Adrenal gland (tissue), 5 donors: ENCODE results near the gene PTRH2.

Experiments
- POLR2A ChIP-seq, 2 donors: fragments of 450-650 bp; IDR thresholded peaks; one replicate each; pipeline ENCODE4 v1.6.1; 2017; ENCODE audit warnings: antibody characterized with exemption in 2 of 2, mild to moderate bottlenecking in 2 of 2, moderate library complexity in 1 of 2
- TF ChIP-seq, protein P1 (sequence below), 6 experiments: fragments of 450-650 bp in 4 of 6; fragments of 200-600 bp in 2 of 6; sonication (generic) in 1 of 6; IDR thresholded peaks; 1 replicate in 5 of 6; 2 replicates in 1 of 6; pipeline versions ENCODE4 v1.5.1 to v1.8.0; 2016 to 2021; ENCODE audit warnings: antibody characterized with exemption in 6 of 6, mild to moderate bottlenecking in 2 of 6, moderate library complexity in 1 of 6
- donor health status: DM: no; HTN: no; CAD: no.

DNA sequence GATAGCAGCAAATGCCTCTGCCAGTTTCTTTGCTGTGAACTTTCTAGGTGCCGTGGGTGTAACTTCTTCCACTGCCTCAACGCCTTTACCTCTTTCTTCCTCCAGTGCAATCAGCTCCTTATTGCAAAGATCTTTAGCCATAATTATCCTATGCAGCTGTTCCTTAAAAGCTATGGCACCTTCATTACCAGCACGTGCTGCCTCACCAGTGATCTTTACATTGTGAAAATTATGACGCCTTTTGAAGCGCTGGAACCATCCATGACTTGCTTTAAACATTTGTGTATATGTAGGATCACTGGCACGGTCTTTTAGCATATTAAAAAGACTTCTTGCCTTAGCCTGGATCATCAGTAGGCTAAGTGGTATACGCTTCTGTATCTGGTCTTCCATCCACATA lies 8.0 kb downstream of the PTRH2 start:
- no peak for TF ChIP-seq POLR2A (IDR thresholded peaks at IDR 0.05)
- TF ChIP-seq, protein P1, sequence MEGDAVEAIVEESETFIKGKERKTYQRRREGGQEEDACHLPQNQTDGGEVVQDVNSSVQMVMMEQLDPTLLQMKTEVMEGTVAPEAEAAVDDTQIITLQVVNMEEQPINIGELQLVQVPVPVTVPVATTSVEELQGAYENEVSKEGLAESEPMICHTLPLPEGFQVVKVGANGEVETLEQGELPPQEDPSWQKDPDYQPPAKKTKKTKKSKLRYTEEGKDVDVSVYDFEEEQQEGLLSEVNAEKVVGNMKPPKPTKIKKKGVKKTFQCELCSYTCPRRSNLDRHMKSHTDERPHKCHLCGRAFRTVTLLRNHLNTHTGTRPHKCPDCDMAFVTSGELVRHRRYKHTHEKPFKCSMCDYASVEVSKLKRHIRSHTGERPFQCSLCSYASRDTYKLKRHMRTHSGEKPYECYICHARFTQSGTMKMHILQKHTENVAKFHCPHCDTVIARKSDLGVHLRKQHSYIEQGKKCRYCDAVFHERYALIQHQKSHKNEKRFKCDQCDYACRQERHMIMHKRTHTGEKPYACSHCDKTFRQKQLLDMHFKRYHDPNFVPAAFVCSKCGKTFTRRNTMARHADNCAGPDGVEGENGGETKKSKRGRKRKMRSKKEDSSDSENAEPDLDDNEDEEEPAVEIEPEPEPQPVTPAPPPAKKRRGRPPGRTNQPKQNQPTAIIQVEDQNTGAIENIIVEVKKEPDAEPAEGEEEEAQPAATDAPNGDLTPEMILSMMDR (IDR thresholded peaks at IDR 0.05), result no peak
